ENCODE data around the gene MICB. TPM values are rescaled to one million over a fixed set of nuclear protein-coding genes. Genes with fewer than 3 reads are reported as not detected.

Gene MICB
- total RNA-seq, 1 experiment from 2014 or later: 4.3 TPM

DNA sequence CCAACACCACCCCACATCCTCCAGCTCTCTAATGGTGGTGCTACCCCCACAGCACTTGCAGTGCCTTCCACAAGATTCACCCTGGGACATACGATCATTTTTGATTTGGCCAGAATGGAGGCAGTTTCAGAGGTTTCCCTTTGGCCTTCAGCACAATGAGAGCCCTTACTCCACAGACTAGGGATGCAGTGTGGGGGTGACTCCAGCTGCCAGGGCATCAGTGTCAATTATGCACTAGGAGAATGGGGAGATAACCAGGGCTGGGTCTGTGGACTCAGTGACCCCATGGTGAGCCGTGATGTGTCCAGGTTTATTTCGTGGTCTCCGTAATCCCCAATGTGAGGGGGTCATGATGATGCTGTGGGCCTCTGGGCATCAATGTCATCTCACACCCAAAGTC lies 31.5 kb upstream of the MICB start:
- DNase-seq (ENCODE audit: unreplicated experiment): no peak
- Mint-ChIP-seq H3K4me1 (ENCODE audit: insufficient read depth, unreplicated experiment) (peaks cover 13% of the 10 kb centered on the region), H3K27me3 (ENCODE audit: insufficient read depth, unreplicated experiment) (no peaks in the 10 kb centered on the region), H3K27ac (ENCODE audit: low read depth, unreplicated experiment) (no peak overlapping the region), H3K4me3 (ENCODE audit: unreplicated experiment) (no peak overlapping the region), H3K36me3 (ENCODE audit: insufficient read depth, unreplicated experiment) (no peaks in the 10 kb centered on the region), H3K9me3 (ENCODE audit: unreplicated experiment) (no peaks in the 10 kb centered on the region)
- no TSS peak for BruUV-seq (replicated peaks)
- ChIA-PET CTCF (no interaction called here), POLR2A (no interaction called here)
- intact Hi-C loops (cut with micrococcal nuclease): no loop called here
- TF ChIP-seq, protein P1, sequence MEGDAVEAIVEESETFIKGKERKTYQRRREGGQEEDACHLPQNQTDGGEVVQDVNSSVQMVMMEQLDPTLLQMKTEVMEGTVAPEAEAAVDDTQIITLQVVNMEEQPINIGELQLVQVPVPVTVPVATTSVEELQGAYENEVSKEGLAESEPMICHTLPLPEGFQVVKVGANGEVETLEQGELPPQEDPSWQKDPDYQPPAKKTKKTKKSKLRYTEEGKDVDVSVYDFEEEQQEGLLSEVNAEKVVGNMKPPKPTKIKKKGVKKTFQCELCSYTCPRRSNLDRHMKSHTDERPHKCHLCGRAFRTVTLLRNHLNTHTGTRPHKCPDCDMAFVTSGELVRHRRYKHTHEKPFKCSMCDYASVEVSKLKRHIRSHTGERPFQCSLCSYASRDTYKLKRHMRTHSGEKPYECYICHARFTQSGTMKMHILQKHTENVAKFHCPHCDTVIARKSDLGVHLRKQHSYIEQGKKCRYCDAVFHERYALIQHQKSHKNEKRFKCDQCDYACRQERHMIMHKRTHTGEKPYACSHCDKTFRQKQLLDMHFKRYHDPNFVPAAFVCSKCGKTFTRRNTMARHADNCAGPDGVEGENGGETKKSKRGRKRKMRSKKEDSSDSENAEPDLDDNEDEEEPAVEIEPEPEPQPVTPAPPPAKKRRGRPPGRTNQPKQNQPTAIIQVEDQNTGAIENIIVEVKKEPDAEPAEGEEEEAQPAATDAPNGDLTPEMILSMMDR (IDR thresholded peaks at IDR 0.05; ENCODE audit: unreplicated experiment): no peak

GRCh38 chr6:31467151-31467550 lies 30.8 kb upstream of the MICB start:
- CTCF ChIA-PET: no interaction called here
- H3K4me1 Mint-ChIP-seq (ENCODE audit: insufficient read depth, unreplicated experiment): peaks cover 13% of the 10 kb centered on the region

GRCh38 chr6:31468311-31468710 lies 29.6 kb upstream of the MICB start:
- ChIA-PET CTCF (no interaction called here), POLR2A (interaction anchor here (0.6 kb wide), 1 partner anchor 184 kb away, joined by 3 read pairs; the partner anchor contains the start of gene BAG6)
- BruUV-seq (replicated peaks): no TSS peak
- Mint-ChIP-seq H3K4me3 (ENCODE audit: unreplicated experiment) (no peak overlapping the region), H3K27me3 (ENCODE audit: insufficient read depth, unreplicated experiment) (no peaks in the 10 kb centered on the region), H3K9me3 (ENCODE audit: unreplicated experiment) (no peaks in the 10 kb centered on the region), H3K36me3 (ENCODE audit: insufficient read depth, unreplicated experiment) (no peaks in the 10 kb centered on the region), H3K4me1 (ENCODE audit: insufficient read depth, unreplicated experiment) (peaks cover 5% of the 10 kb centered on the region), H3K27ac (ENCODE audit: low read depth, unreplicated experiment) (no peak overlapping the region)
- DNase-seq (ENCODE audit: unreplicated experiment): no peak
- intact Hi-C loops (cut with micrococcal nuclease): no loop called here
- TF ChIP-seq, protein P1 (IDR thresholded peaks at IDR 0.05; ENCODE audit: unreplicated experiment): no peak

More at GRCh38 chr6:31467151-31467550, 30.8 kb upstream of the MICB start:
- Mint-ChIP-seq H3K36me3 (ENCODE audit: insufficient read depth, unreplicated experiment) (no peaks in the 10 kb centered on the region), H3K27me3 (ENCODE audit: insufficient read depth, unreplicated experiment) (no peaks in the 10 kb centered on the region), H3K4me3 (ENCODE audit: unreplicated experiment) (no peak overlapping the region), H3K27ac (ENCODE audit: low read depth, unreplicated experiment) (no peak overlapping the region), H3K9me3 (ENCODE audit: unreplicated experiment) (no peaks in the 10 kb centered on the region)
- POLR2A ChIA-PET: no interaction called here
- intact Hi-C loops (cut with micrococcal nuclease): no loop called here
- no TSS peak for BruUV-seq (replicated peaks)
- TF ChIP-seq, protein P1 (IDR thresholded peaks at IDR 0.05; ENCODE audit: unreplicated experiment): no peak
- no peak for DNase-seq (ENCODE audit: unreplicated experiment)

DNA sequence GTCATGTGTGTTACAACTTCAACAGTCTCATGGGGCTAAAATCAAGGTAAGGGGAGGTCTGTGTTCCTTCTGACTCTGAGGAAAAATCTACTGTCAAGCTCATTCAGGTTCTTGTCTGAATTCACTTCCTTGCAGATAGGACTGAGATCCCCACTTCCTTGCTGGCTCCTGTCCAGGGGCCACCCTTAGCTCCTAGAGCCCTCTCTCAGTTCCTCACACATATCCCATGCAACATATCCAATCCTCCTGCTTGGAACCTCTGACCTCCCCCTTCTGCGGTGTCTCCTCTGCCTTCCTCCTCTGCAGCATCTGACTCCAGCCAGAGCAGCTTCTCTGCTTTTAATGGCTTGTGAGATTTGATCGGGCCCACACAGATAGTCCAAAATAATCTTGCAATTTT lies 27.1 kb upstream of the MICB start:
- TF ChIP-seq, protein P1 (IDR thresholded peaks at IDR 0.05; ENCODE audit: unreplicated experiment): no peak
- H3K27me3 Mint-ChIP-seq (ENCODE audit: insufficient read depth, unreplicated experiment): no peaks in the 10 kb centered on the region
- no peak overlapping the region for H3K4me3 Mint-ChIP-seq (ENCODE audit: unreplicated experiment)
- H3K4me1 Mint-ChIP-seq (ENCODE audit: insufficient read depth, unreplicated experiment): peaks cover 19% of the 10 kb centered on the region
- no TSS peak for BruUV-seq (replicated peaks)
- intact Hi-C loops (cut with micrococcal nuclease): no loop called here
- no peak overlapping the region for H3K27ac Mint-ChIP-seq (ENCODE audit: low read depth, unreplicated experiment)
- no peak for DNase-seq (ENCODE audit: unreplicated experiment)
- ChIA-PET POLR2A (no interaction called here), CTCF (no interaction called here)
- H3K36me3 Mint-ChIP-seq (ENCODE audit: insufficient read depth, unreplicated experiment): no peaks in the 10 kb centered on the region
- H3K9me3 Mint-ChIP-seq (ENCODE audit: unreplicated experiment): no peaks in the 10 kb centered on the region
